Hepatocyte (in vitro differentiated cells): ENCODE measurements around the gene CDC123. TPM values are rescaled to one million over a fixed set of nuclear protein-coding genes. Genes with fewer than 3 reads are reported as not detected.
"Not testable (repeated sequence)": the region's sequence is repeated elsewhere in the genome, so short reads cannot be mapped to it uniquely, and the experiment has no call there.

Source experiments
- DNase-seq: peaks from one replicate; pipeline ENCODE4 v3.0.0-alpha.2; 2016; ENCODE audit warnings: low spot score
- H2AFZ ChIP-seq: fragments of 200-600 bp; sonication (generic); 2 replicates; pipeline ENCODE4 v1.6.0; 2016; ENCODE audit warnings: antibody characterized with exemption, mild to moderate bottlenecking
- H3K27ac ChIP-seq: fragments of 200-600 bp; sonication (generic); 2 replicates; pipeline ENCODE4 v1.5.1; 2016; ENCODE audit warnings: mild to moderate bottlenecking
- H3K27me3 ChIP-seq: fragments of 200-600 bp; sonication (generic); 2 replicates; pipeline ENCODE4 v1.6.1; 2016
- H3K36me3 ChIP-seq: fragments of 200-600 bp; sonication (generic); replicated peaks from 2 replicates; pipeline ENCODE4 v1.5.1; 2016; ENCODE audit warnings: low read depth; ENCODE audit not compliant: insufficient read depth
- H3K4me1 ChIP-seq: fragments of 200-600 bp; sonication (generic); 2 replicates; pipeline ENCODE4 v1.5.1; 2016; ENCODE audit warnings: mild to moderate bottlenecking, moderate library complexity; ENCODE audit not compliant: insufficient read depth
- H3K4me2 ChIP-seq: fragments of 200-600 bp; sonication (generic); 2 replicates; pipeline ENCODE4 v1.6.0; 2016
- H3K4me3 ChIP-seq: fragments of 200-600 bp; sonication (generic); 2 replicates; pipeline ENCODE4 v1.5.1; 2016; ENCODE audit warnings: mild to moderate bottlenecking
- H3K79me2 ChIP-seq: fragments of 200-600 bp; sonication (generic); 2 replicates; pipeline ENCODE4 v1.6.0; 2017; ENCODE audit warnings: mild to moderate bottlenecking
- H3K9me2 ChIP-seq: fragments of 200-600 bp; sonication (generic); replicated peaks from 2 replicates; pipeline ENCODE4 v1.6.0; 2017; ENCODE audit warnings: mild to moderate bottlenecking; ENCODE audit not compliant: insufficient read depth
- H3K9me3 ChIP-seq: fragments of 200-600 bp; sonication (generic); 2 replicates; pipeline ENCODE4 v1.5.1; 2016; ENCODE audit warnings: low read depth, mild to moderate bottlenecking
- H4K20me1 ChIP-seq: fragments of 200-600 bp; sonication (generic); 2 replicates; pipeline ENCODE4 v1.6.0; 2016; ENCODE audit warnings: mild to moderate bottlenecking; ENCODE audit not compliant: insufficient read depth, poor library complexity, severe bottlenecking
- EZH2 ChIP-seq: fragments of 200-600 bp; sonication (generic); IDR thresholded peaks from 2 replicates; pipeline ENCODE4 v1.6.1; 2016; ENCODE audit warnings: antibody characterized with exemption, mild to moderate bottlenecking, borderline replicate concordance
- EZH2phosphoT487 ChIP-seq: fragments of 200-600 bp; sonication (generic); IDR thresholded peaks from one replicate; pipeline ENCODE4 v1.6.1; 2018; ENCODE audit warnings: antibody characterized with exemption, mild to moderate bottlenecking, low read depth, moderate library complexity; ENCODE audit not compliant: unreplicated experiment, severe bottlenecking
- WGBS: methylation state at CpG from one replicate; pipeline ENCODE4 v1.1.6; 2016; ENCODE audit warnings: low lambda C conversion rate; ENCODE audit errors: missing lambda C conversion rate; 5-methylcytosine and 5-hydroxymethylcytosine counted together
- polyA plus RNA-seq: library from polyadenylated mRNA; unstranded; fragments of >200 nt; fragmentation: Nextera tagmentation; extraction: Ambion mirVana; gene quantifications from 2 replicates; pipeline ENCODE4 v1.2.1, GENCODE V29; 2016
- total RNA-seq: library from RNA; depleted of rRNA; stranded (reverse); fragments of >200 nt; gene quantifications from 2 replicates; pipeline ENCODE4 v1.2.3, GENCODE V29; 2014
- TF ChIP-seq, protein P1 (sequence below): fragments of 200-600 bp; sonication (generic); IDR thresholded peaks from 2 replicates; pipeline ENCODE4 v1.5.1; 2016; ENCODE audit warnings: antibody characterized with exemption, mild to moderate bottlenecking; ENCODE audit not compliant: poor library complexity

The CDC123 gene
- total and polyA plus RNA-seq, 2 experiments from 2014 or later, result 92.3 to 104 TPM

- H3K36me3 ChIP-seq, result no peaks in the 10 kb centered on the region
- no peak overlapping the region for H2AFZ ChIP-seq
- peaks cover 3% of the 10 kb centered on the region for H3K79me2 ChIP-seq
Observed at GRCh38 chr10:12221323-12222298, 25.6 kb downstream of the CDC123 start.

DNA sequence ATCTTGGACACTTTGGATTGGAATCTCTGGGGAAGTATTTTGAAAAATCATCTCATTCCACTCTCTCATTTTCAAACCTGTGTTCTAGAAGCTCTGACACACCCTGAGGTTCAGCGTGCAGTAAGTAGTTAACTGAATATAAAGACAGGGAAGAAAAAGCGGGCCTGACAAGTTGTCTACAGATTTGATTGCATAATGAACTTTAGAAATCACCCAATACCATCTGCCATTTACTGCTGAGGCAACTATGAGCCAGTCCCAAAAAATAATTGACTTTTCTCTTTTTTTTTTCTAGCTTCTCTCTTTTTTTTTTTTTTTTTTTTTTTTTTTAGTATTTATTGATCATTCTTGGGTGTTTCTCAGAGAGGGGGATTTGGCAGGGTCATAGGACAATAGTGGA lies 29.5 kb downstream of the CDC123 start:
- no peaks in the 10 kb centered on the region for H3K9me3 ChIP-seq
- 89% methylated on average over 2 of the region's 2 CpGs for WGBS
- peaks cover 3% of the 10 kb centered on the region for H3K79me2 ChIP-seq
- no peaks in the 10 kb centered on the region for H3K4me1 ChIP-seq
- no peak overlapping the region for H3K27ac ChIP-seq
- H4K20me1 ChIP-seq, result no peaks in the 10 kb centered on the region
- DNase-seq, result no peak
- no peak overlapping the region for H2AFZ ChIP-seq
- no peaks in the 10 kb centered on the region for H3K9me2 ChIP-seq
- peaks cover 2% of the 10 kb centered on the region for H3K36me3 ChIP-seq
- H3K27me3 ChIP-seq, result no peaks in the 10 kb centered on the region
- no peak overlapping the region for H3K4me3 ChIP-seq
- H3K4me2 ChIP-seq, result no peak overlapping the region
- no peak for TF ChIP-seq EZH2phosphoT487
- TF ChIP-seq, protein P1, sequence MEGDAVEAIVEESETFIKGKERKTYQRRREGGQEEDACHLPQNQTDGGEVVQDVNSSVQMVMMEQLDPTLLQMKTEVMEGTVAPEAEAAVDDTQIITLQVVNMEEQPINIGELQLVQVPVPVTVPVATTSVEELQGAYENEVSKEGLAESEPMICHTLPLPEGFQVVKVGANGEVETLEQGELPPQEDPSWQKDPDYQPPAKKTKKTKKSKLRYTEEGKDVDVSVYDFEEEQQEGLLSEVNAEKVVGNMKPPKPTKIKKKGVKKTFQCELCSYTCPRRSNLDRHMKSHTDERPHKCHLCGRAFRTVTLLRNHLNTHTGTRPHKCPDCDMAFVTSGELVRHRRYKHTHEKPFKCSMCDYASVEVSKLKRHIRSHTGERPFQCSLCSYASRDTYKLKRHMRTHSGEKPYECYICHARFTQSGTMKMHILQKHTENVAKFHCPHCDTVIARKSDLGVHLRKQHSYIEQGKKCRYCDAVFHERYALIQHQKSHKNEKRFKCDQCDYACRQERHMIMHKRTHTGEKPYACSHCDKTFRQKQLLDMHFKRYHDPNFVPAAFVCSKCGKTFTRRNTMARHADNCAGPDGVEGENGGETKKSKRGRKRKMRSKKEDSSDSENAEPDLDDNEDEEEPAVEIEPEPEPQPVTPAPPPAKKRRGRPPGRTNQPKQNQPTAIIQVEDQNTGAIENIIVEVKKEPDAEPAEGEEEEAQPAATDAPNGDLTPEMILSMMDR, result no peak

More at GRCh38 chr10:12221323-12222298, 25.6 kb downstream of the CDC123 start:
- no peak for DNase-seq
- Histone ChIP-seq H3K4me1 (no peaks in the 10 kb centered on the region), H3K9me2 (no peaks in the 10 kb centered on the region), H3K4me2 (no peak overlapping the region), H3K9me3 (no peaks in the 10 kb centered on the region), H3K4me3 (no peak overlapping the region), H3K27me3 (no peaks in the 10 kb centered on the region), H3K27ac (no peak overlapping the region), H4K20me1 (no peaks in the 10 kb centered on the region)
- WGBS, result 95% methylated on average over 10 of the region's 10 CpGs
- TF ChIP-seq EZH2, result no peak
- TF ChIP-seq EZH2phosphoT487, result no peak
- TF ChIP-seq, protein P1, result no peak

- not testable (repeated sequence) for H3K4me2 ChIP-seq, DNase-seq, H3K4me3 ChIP-seq, H3K27me3 ChIP-seq, H3K4me1 ChIP-seq, H3K79me2 ChIP-seq, H3K36me3 ChIP-seq, H3K9me3 ChIP-seq, H3K9me2 ChIP-seq, H2AFZ ChIP-seq, H4K20me1 ChIP-seq, H3K27ac ChIP-seq
- WGBS, result 100% methylated on average over 13 of the region's 28 CpGs
Observed at GRCh38 chr10:12226438-12226837, 30.4 kb downstream of the CDC123 start.

DNA sequence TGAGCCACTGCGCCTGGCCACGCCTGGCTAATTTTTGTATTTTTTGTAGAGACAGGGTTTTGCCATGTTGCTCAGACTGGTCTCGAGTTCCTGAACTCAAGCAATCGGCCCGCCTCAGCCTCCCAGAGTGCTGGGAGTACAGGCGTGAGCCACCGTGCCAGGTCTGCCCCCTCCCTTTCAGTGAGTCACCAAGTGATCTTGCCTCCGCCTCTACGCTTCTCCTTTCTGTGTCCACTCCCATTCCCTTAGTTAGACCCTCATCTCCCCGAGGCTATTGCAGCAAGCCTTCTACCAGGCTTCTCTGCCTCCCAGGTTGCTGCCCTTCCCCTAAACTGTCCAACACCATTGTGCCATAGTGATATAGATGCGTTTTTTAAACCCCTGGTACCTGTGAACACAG lies 32.9 kb downstream of the CDC123 start:
- Histone ChIP-seq H4K20me1 (no peaks in the 10 kb centered on the region), H2AFZ (no peak overlapping the region), H3K9me3 (no peaks in the 10 kb centered on the region), H3K4me2 (no peak overlapping the region), H3K4me1 (no peaks in the 10 kb centered on the region), H3K27me3 (no peaks in the 10 kb centered on the region), H3K27ac (no peak overlapping the region), H3K36me3 (peaks cover 7% of the 10 kb centered on the region), H3K79me2 (no peaks in the 10 kb centered on the region), H3K4me3 (no peak overlapping the region), H3K9me2 (no peaks in the 10 kb centered on the region)
- TF ChIP-seq EZH2phosphoT487, result no peak
- TF ChIP-seq EZH2, result no peak
- TF ChIP-seq, protein P1, result no peak
- DNase-seq, result no peak
- whole genome bisulfite sequencing, result 100% methylated on average over 11 of the region's 11 CpGs

DNA sequence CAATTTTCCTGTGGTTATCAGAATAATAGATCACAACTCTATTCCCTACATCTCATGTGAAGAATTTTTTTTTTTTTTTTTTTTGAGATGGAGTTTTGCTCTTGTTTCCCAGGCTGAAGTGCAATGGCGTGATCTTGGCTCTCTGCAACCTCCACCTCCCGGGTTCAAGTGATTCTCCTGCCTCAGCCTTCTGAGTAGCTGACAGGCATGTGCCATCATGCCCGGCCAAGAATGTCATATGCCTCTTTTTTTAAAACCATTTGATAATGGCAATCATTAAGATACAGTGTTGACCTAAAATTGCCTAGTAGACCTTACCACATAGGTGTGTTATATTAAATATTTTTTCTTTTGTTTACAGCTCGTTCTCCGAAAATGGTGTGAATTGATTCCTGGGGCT lies 38.7 kb downstream of the CDC123 start:
- not testable (repeated sequence) for H3K4me2 ChIP-seq
- 95% methylated on average over 5 of the region's 5 CpGs for WGBS

More for the DNA sequence above, 38.7 kb downstream of the CDC123 start:
- not testable (repeated sequence) for H3K9me2 ChIP-seq, H3K9me3 ChIP-seq, H3K4me1 ChIP-seq, H3K27ac ChIP-seq, H3K27me3 ChIP-seq, H3K36me3 ChIP-seq, H3K4me3 ChIP-seq, H4K20me1 ChIP-seq, H2AFZ ChIP-seq, H3K79me2 ChIP-seq, DNase-seq
